GM12878 (cell line): ENCODE measurements around the gene GNG12. TPM values are rescaled to one million over a fixed set of nuclear protein-coding genes. Genes with fewer than 3 reads are reported as not detected.

Source experiments
- CBFB ChIP-seq: IDR thresholded peaks from 2 replicates; pipeline ENCODE4 v1.6.1; 2016; ENCODE audit warnings: antibody characterized with exemption, low read depth
- MTA2 ChIP-seq: fragments of 450-650 bp; IDR thresholded peaks from 2 replicates; pipeline ENCODE4 v1.6.1; 2016; ENCODE audit warnings: low read depth, mild to moderate bottlenecking, moderate library complexity
- NFYB ChIP-seq: IDR thresholded peaks from 2 replicates; pipeline ENCODE4 v1.6.1; 2011; ENCODE audit warnings: low read depth, mild to moderate bottlenecking, low read length, improper control_type of control experiment, moderate library complexity; ENCODE audit not compliant: insufficient read depth
- POLR2AphosphoS5 ChIP-seq: IDR thresholded peaks from 2 replicates; pipeline ENCODE4 v1.6.1; 2011; ENCODE audit warnings: mild to moderate bottlenecking, low read length, inconsistent platforms
- RB1 ChIP-seq: fragments of 450-650 bp; formaldehyde crosslinking; IDR thresholded peaks from 2 replicates; pipeline ENCODE4 v1.6.1; 2017; ENCODE audit warnings: mild to moderate bottlenecking, borderline replicate concordance
- SMAD5 ChIP-seq: IDR thresholded peaks from 2 replicates; pipeline ENCODE4 v1.6.1; 2016; ENCODE audit warnings: antibody characterized with exemption, low read depth
- SPI1 ChIP-seq: IDR thresholded peaks from 2 replicates; pipeline ENCODE4 v1.6.1; 2011; ENCODE audit warnings: low read depth, mild to moderate bottlenecking, low read length, moderate library complexity, borderline replicate concordance; ENCODE audit not compliant: insufficient read depth
- TAF1 ChIP-seq: IDR thresholded peaks from 2 replicates; pipeline ENCODE4 v1.6.1; 2011; ENCODE audit warnings: mild to moderate bottlenecking, low read depth, low read length, borderline replicate concordance
- TCF3 ChIP-seq: IDR thresholded peaks from 2 replicates; pipeline ENCODE4 v1.6.1; 2012; ENCODE audit warnings: low read depth, mild to moderate bottlenecking, low read length, borderline replicate concordance; ENCODE audit not compliant: insufficient read depth
- ZNF24 ChIP-seq: fragments of 450-650 bp; IDR thresholded peaks from 2 replicates; pipeline ENCODE4 v1.6.1; 2017; ENCODE audit warnings: antibody characterized with exemption, mild to moderate bottlenecking
- polyA plus RNA-seq, 11 experiments: library from polyadenylated mRNA; depleted of rRNA in 4 of 11; unstranded in 6 of 11; stranded (reverse) in 5 of 11; fragments of >200 nt; fragmentation: Nextera tagmentation in 4 of 11; fragmentation: Illumina TruSeq in 1 of 11; extraction: Ambion mirVana in 4 of 11; extraction: Trizol in 1 of 11; gene quantifications; 1 replicate in 1 of 11; 2 replicates in 10 of 11; pipeline versions ENCODE4 v1.2.1 to v1.2.3, GENCODE V29; 2011 to 2016; ENCODE audit warnings: inconsistent platforms in 2 of 11, missing spikeins in 2 of 11, low read depth in 1 of 11
- total RNA-seq, 4 experiments: library from RNA; depleted of rRNA in 3 of 4; stranded (reverse); fragments of >200 nt in 3 of 4; fragmentation: Illumina TruSeq in 1 of 4; extraction: Trizol in 1 of 4; gene quantifications; 2 replicates each; pipeline versions ENCODE4 v1.2.1 to v1.2.3, GENCODE V29; 2013 to 2021
- TF ChIP-seq, protein P1 (sequence below): IDR thresholded peaks from 2 replicates; pipeline ENCODE4 v1.6.1; 2012; ENCODE audit warnings: improper control_type of control experiment, low read depth, low read length; ENCODE audit not compliant: insufficient replicate concordance
- TF ChIP-seq, protein P2 (sequence below): fragments of 450-650 bp; IDR thresholded peaks from 2 replicates; pipeline ENCODE4 v1.6.1; 2017; ENCODE audit warnings: mild to moderate bottlenecking, low read depth, inconsistent platforms; ENCODE audit not compliant: poor library complexity, severe bottlenecking
- TF ChIP-seq, protein P3 (sequence below): IDR thresholded peaks from 2 replicates; pipeline ENCODE4 v1.6.1; 2011; ENCODE audit warnings: low read depth, mild to moderate bottlenecking, low read length, moderate library complexity, borderline replicate concordance; ENCODE audit errors: extremely low read depth
- TF ChIP-seq, protein P4 (sequence below): fragments of 450-650 bp; IDR thresholded peaks from 2 replicates; pipeline ENCODE4 v1.6.1; 2017; ENCODE audit warnings: mild to moderate bottlenecking, moderate library complexity
- TF ChIP-seq, protein P5 (sequence below): fragments of 450-650 bp; IDR thresholded peaks from 2 replicates; pipeline ENCODE4 v1.6.1; 2016; ENCODE audit warnings: mild to moderate bottlenecking

Gene GNG12
- total and polyA plus RNA-seq, 10 of the 15 experiments (the other 5 are each of a cell fraction or from before 2014, with no cell fraction given) = 0.22 to 32.8 (median 0.35) TPM

DNA sequence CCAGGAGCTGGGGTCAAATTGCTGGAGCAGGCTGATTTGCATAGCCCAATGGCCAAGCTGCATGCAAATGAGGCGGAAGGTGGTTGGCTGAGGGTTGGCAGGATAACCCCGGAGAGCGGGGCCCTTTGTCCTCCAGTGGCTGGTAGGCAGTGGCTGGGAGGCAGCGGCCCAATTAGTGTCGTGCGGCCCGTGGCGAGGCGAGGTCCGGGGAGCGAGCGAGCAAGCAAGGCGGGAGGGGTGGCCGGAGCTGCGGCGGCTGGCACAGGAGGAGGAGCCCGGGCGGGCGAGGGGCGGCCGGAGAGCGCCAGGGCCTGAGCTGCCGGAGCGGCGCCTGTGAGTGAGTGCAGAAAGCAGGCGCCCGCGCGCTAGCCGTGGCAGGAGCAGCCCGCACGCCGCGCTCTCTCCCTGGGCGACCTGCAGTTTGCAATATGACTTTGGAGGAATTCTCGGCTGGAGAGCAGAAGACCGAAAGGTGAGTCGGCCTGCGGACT is 148.2 kb downstream of the GNG12 start, which contains the start of gene GADD45A (continued):
- TF ChIP-seq POLR2AphosphoS5 = peak; percentile 99
- TF ChIP-seq SPI1 = no peak
- peak; percentile 36; the same call in 1 of the 2 replicates for TF ChIP-seq RB1
- peak; percentile 95 for TF ChIP-seq SMAD5
- TF ChIP-seq, protein P1, sequence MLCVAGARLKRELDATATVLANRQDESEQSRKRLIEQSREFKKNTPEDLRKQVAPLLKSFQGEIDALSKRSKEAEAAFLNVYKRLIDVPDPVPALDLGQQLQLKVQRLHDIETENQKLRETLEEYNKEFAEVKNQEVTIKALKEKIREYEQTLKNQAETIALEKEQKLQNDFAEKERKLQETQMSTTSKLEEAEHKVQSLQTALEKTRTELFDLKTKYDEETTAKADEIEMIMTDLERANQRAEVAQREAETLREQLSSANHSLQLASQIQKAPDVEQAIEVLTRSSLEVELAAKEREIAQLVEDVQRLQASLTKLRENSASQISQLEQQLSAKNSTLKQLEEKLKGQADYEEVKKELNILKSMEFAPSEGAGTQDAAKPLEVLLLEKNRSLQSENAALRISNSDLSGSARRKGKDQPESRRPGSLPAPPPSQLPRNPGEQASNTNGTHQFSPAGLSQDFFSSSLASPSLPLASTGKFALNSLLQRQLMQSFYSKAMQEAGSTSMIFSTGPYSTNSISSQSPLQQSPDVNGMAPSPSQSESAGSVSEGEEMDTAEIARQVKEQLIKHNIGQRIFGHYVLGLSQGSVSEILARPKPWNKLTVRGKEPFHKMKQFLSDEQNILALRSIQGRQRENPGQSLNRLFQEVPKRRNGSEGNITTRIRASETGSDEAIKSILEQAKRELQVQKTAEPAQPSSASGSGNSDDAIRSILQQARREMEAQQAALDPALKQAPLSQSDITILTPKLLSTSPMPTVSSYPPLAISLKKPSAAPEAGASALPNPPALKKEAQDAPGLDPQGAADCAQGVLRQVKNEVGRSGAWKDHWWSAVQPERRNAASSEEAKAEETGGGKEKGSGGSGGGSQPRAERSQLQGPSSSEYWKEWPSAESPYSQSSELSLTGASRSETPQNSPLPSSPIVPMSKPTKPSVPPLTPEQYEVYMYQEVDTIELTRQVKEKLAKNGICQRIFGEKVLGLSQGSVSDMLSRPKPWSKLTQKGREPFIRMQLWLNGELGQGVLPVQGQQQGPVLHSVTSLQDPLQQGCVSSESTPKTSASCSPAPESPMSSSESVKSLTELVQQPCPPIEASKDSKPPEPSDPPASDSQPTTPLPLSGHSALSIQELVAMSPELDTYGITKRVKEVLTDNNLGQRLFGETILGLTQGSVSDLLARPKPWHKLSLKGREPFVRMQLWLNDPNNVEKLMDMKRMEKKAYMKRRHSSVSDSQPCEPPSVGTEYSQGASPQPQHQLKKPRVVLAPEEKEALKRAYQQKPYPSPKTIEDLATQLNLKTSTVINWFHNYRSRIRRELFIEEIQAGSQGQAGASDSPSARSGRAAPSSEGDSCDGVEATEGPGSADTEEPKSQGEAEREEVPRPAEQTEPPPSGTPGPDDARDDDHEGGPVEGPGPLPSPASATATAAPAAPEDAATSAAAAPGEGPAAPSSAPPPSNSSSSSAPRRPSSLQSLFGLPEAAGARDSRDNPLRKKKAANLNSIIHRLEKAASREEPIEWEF = no peak
- TF ChIP-seq, protein P2, sequence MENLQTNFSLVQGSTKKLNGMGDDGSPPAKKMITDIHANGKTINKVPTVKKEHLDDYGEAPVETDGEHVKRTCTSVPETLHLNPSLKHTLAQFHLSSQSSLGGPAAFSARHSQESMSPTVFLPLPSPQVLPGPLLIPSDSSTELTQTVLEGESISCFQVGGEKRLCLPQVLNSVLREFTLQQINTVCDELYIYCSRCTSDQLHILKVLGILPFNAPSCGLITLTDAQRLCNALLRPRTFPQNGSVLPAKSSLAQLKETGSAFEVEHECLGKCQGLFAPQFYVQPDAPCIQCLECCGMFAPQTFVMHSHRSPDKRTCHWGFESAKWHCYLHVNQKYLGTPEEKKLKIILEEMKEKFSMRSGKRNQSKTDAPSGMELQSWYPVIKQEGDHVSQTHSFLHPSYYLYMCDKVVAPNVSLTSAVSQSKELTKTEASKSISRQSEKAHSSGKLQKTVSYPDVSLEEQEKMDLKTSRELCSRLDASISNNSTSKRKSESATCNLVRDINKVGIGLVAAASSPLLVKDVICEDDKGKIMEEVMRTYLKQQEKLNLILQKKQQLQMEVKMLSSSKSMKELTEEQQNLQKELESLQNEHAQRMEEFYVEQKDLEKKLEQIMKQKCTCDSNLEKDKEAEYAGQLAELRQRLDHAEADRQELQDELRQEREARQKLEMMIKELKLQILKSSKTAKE = no peak
- peak; percentile 80 for TF ChIP-seq CBFB
- TF ChIP-seq, protein P3, sequence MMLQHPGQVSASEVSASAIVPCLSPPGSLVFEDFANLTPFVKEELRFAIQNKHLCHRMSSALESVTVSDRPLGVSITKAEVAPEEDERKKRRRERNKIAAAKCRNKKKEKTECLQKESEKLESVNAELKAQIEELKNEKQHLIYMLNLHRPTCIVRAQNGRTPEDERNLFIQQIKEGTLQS = no peak
- TF ChIP-seq, protein P4, sequence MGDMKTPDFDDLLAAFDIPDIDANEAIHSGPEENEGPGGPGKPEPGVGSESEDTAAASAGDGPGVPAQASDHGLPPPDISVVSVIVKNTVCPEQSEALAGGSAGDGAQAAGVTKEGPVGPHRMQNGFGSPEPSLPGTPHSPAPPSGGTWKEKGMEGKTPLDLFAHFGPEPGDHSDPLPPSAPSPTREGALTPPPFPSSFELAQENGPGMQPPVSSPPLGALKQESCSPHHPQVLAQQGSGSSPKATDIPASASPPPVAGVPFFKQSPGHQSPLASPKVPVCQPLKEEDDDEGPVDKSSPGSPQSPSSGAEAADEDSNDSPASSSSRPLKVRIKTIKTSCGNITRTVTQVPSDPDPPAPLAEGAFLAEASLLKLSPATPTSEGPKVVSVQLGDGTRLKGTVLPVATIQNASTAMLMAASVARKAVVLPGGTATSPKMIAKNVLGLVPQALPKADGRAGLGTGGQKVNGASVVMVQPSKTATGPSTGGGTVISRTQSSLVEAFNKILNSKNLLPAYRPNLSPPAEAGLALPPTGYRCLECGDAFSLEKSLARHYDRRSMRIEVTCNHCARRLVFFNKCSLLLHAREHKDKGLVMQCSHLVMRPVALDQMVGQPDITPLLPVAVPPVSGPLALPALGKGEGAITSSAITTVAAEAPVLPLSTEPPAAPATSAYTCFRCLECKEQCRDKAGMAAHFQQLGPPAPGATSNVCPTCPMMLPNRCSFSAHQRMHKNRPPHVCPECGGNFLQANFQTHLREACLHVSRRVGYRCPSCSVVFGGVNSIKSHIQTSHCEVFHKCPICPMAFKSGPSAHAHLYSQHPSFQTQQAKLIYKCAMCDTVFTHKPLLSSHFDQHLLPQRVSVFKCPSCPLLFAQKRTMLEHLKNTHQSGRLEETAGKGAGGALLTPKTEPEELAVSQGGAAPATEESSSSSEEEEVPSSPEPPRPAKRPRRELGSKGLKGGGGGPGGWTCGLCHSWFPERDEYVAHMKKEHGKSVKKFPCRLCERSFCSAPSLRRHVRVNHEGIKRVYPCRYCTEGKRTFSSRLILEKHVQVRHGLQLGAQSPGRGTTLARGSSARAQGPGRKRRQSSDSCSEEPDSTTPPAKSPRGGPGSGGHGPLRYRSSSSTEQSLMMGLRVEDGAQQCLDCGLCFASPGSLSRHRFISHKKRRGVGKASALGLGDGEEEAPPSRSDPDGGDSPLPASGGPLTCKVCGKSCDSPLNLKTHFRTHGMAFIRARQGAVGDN = peak; percentile 96
- TF ChIP-seq MTA2 = no peak
- TF ChIP-seq TAF1 = peak; percentile 99
- TF ChIP-seq NFYB = peak; percentile 82; the same call in 1 of the 2 replicates
- TF ChIP-seq, protein P5, sequence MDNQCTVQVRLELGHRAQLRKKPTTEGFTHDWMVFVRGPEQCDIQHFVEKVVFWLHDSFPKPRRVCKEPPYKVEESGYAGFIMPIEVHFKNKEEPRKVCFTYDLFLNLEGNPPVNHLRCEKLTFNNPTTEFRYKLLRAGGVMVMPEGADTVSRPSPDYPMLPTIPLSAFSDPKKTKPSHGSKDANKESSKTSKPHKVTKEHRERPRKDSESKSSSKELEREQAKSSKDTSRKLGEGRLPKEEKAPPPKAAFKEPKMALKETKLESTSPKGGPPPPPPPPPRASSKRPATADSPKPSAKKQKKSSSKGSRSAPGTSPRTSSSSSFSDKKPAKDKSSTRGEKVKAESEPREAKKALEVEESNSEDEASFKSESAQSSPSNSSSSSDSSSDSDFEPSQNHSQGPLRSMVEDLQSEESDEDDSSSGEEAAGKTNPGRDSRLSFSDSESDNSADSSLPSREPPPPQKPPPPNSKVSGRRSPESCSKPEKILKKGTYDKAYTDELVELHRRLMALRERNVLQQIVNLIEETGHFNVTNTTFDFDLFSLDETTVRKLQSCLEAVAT = no peak
- TF ChIP-seq ZNF24 = peak; percentile 67
- peak; percentile 93 for TF ChIP-seq TCF3
